Mucosa of rectum (tissue), 2 donors: ENCODE measurements around the gene CREG2.
"Not testable (repeated sequence)": the region's sequence is repeated elsewhere in the genome, so short reads cannot be mapped to it uniquely, and the experiment has no call there.

Experiments used
- H3K27ac ChIP-seq, 2 donors: one replicate each; pipeline ENCODE4 v1.7.0; 2013; ENCODE audit warnings: inconsistent platforms in 2 of 2, low read depth in 2 of 2, low read length in 2 of 2
- H3K27me3 ChIP-seq, 2 donors: one replicate each; pipeline ENCODE4 v1.7.0; 2013; ENCODE audit warnings: low read length in 2 of 2; ENCODE audit not compliant: control insufficient read depth in 2 of 2, insufficient read depth in 2 of 2
- H3K36me3 ChIP-seq, 2 donors: one replicate each; pipeline ENCODE4 v1.7.0; 2013; ENCODE audit warnings: low read length in 2 of 2; ENCODE audit not compliant: control insufficient read depth in 2 of 2, insufficient read depth in 2 of 2
- H3K4me1 ChIP-seq, 2 donors: one replicate each; pipeline ENCODE4 v1.7.0; 2013; ENCODE audit warnings: low read length in 2 of 2, mild to moderate bottlenecking in 1 of 2; ENCODE audit not compliant: control insufficient read depth in 2 of 2, insufficient read depth in 2 of 2
- H3K4me3 ChIP-seq, 2 donors: one replicate each; pipeline ENCODE4 v1.7.0; 2013; ENCODE audit warnings: low read length in 2 of 2
- H3K9ac ChIP-seq, 2 donors: one replicate each; pipeline ENCODE4 v1.7.0; 2013; ENCODE audit warnings: low read length in 2 of 2, low read depth in 1 of 2, mild to moderate bottlenecking in 1 of 2
- H3K9me3 ChIP-seq, 2 donors: one replicate each; pipeline ENCODE4 v1.7.0; 2013; ENCODE audit warnings: low read length in 2 of 2; ENCODE audit not compliant: control insufficient read depth in 2 of 2
- donor health status: healthy.
- donor health status: Normal muscosa, but diverticular disease.

The CREG2 gene

GRCh38 chr2:101352631-101353030 is 34.7 kb downstream of the CREG2 start:
- not testable (repeated sequence) for H3K4me3 ChIP-seq, H3K9me3 ChIP-seq, H3K9ac ChIP-seq, H3K4me1 ChIP-seq, H3K27me3 ChIP-seq, H3K27ac ChIP-seq, H3K36me3 ChIP-seq

GRCh38 chr2:101351207-101351606 is 36.1 kb downstream of the CREG2 start:
- Histone ChIP-seq H3K4me1 (no peaks in the 10 kb centered on the region), H3K27me3 (no peaks in the 10 kb centered on the region), H3K4me3 (no peak overlapping the region), H3K9me3 (no peaks in the 10 kb centered on the region), H3K36me3 (no peaks in the 10 kb centered on the region), H3K9ac (no peak overlapping the region), H3K27ac (no peak overlapping the region)

- Histone ChIP-seq H3K9me3 (no peaks in the 10 kb centered on the region), H3K36me3 (no peaks in the 10 kb centered on the region), H3K27me3 (no peaks in the 10 kb centered on the region), H3K27ac (no peak overlapping the region), H3K4me1 (no peaks in the 10 kb centered on the region), H3K4me3 (no peak overlapping the region), H3K9ac (no peak overlapping the region)
Measured at GRCh38 chr2:101349893-101350662, 37.2 kb downstream of the CREG2 start.

- Histone ChIP-seq H3K9me3 (no peaks in the 10 kb centered on the region), H3K36me3 (no peaks in the 10 kb centered on the region), H3K27ac (no peak overlapping the region), H3K9ac (no peak overlapping the region), H3K4me3 (no peak overlapping the region), H3K4me1 (no peaks in the 10 kb centered on the region), H3K27me3 (no peaks in the 10 kb centered on the region)
Measured at GRCh38 chr2:101348883-101349282, 38.4 kb downstream of the CREG2 start.

GRCh38 chr2:101346909-101347308 is 40.4 kb downstream of the CREG2 start:
- H3K4me1 ChIP-seq, result no peaks in the 10 kb centered on the region
- H3K4me3 ChIP-seq, result no peak overlapping the region
- H3K27me3 ChIP-seq, result no peaks in the 10 kb centered on the region
- H3K9ac ChIP-seq, result no peak overlapping the region
- no peak overlapping the region for H3K27ac ChIP-seq
- H3K36me3 ChIP-seq, result no peaks in the 10 kb centered on the region
- no peaks in the 10 kb centered on the region for H3K9me3 ChIP-seq

- Histone ChIP-seq H3K9me3 (no peaks in the 10 kb centered on the region), H3K4me3 (no peak overlapping the region), H3K4me1 (no peaks in the 10 kb centered on the region), H3K27ac (no peak overlapping the region), H3K36me3 (no peaks in the 10 kb centered on the region), H3K9ac (no peak overlapping the region), H3K27me3 (no peaks in the 10 kb centered on the region)
Measured at GRCh38 chr2:101344137-101344536, 43.2 kb downstream of the CREG2 start.

GRCh38 chr2:101342625-101343008 is 44.7 kb downstream of the CREG2 start:
- Histone ChIP-seq H3K27ac (no peak overlapping the region), H3K4me3 (no peak overlapping the region), H3K36me3 (no peaks in the 10 kb centered on the region), H3K4me1 (no peaks in the 10 kb centered on the region), H3K9me3 (no peaks in the 10 kb centered on the region), H3K9ac (no peak overlapping the region), H3K27me3 (no peaks in the 10 kb centered on the region)

DNA sequence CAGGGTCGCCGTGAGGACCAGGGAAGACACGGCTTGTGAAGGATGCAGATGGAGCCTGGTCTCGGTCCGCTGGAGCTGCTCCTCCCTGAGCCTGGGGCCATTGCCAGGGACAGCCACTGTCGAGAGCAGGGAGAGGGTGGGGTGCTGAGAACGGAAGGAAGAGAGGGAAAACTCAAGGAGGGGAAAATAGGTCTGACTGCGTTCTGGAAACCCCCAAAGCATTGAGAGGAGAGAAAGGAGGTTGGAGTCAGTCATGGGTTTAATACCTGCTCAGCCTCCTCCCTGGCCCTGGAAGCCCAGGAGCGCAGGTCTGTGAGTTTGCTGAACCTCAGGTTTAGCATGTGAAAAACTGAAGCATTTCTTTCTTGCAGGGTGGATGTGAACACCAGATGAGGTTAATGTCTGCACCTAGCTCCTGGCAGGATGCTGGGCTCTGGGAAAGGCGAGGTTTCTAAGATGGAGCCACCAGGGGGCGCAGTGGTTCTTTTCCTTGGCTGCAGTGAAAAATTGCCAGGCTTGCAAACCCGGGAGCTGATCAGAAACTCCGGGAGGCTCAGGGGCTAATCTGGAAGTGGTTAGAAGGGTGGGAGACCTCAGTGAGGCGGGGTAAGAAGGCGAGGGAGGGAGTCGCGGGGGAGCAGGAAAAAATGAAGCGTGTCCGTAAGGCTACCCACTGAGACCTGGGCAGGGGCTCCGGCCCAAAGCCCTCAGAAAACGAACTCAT is 45.2 kb downstream of the CREG2 start:
- H3K27me3 ChIP-seq, result no peaks in the 10 kb centered on the region
- no peak overlapping the region for H3K4me3 ChIP-seq
- H3K36me3 ChIP-seq, result no peaks in the 10 kb centered on the region
- H3K27ac ChIP-seq, result no peak overlapping the region
- H3K4me1 ChIP-seq, result no peaks in the 10 kb centered on the region
- no peak overlapping the region for H3K9ac ChIP-seq
- no peaks in the 10 kb centered on the region for H3K9me3 ChIP-seq

- H3K4me3 ChIP-seq, result no peak overlapping the region
- H3K4me1 ChIP-seq, result no peaks in the 10 kb centered on the region
- H3K9ac ChIP-seq, result no peak overlapping the region
- H3K27ac ChIP-seq, result no peak overlapping the region
- no peaks in the 10 kb centered on the region for H3K9me3 ChIP-seq
- H3K36me3 ChIP-seq, result no peaks in the 10 kb centered on the region
- H3K27me3 ChIP-seq, result no peaks in the 10 kb centered on the region
Measured at GRCh38 chr2:101341421-101341820, 45.9 kb downstream of the CREG2 start.

DNA sequence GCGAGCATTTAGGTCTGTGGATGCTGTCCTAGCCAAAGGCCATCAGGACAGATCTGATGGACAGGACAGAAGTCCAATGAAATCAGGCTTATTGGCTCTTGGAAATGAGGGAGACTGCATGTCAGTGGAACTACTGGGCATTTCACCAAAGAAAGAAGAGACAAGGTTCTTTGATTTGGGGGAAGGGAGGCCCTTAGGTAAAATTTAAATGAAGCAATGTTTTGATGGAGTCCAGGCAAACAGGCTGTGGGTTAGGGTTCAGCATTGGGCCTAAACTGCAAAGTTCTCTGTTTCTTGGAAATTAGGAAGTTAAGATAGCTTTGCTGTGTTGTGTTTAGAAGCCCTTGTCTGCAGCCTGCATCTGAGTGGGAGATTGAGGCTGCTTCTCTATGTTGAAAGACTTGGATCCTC is 47.2 kb downstream of the CREG2 start:
- H3K4me1 ChIP-seq, result no peaks in the 10 kb centered on the region

More for the DNA sequence above, 47.2 kb downstream of the CREG2 start:
- Histone ChIP-seq H3K4me3 (no peak overlapping the region), H3K27ac (no peak overlapping the region), H3K36me3 (no peaks in the 10 kb centered on the region), H3K9me3 (no peaks in the 10 kb centered on the region), H3K9ac (no peak overlapping the region), H3K27me3 (no peaks in the 10 kb centered on the region)
